ENCODE results near the gene CR1. TPM values are rescaled to one million over a fixed set of nuclear protein-coding genes. Genes with fewer than 3 reads are reported as not detected.

Gene CR1
- total and polyA plus RNA-seq, 9 of the 15 experiments (the other 6 are each of a cell fraction or from before 2014, with no cell fraction given) = 0.07 to 0.47 (median 0.18) TPM

GRCh38 chr1:207519505-207520399, 23.8 kb downstream of the CR1 start (continued):
- TF ChIP-seq CEBPZ (IDR thresholded peaks at IDR 0.05; ENCODE audit: borderline replicate concordance, low read depth, low read length) (no peak), HMG20B (CRISPR knock-in tag; IDR thresholded peaks at IDR 0.05) (no peak), E2F8 (IDR thresholded peaks at IDR 0.05; ENCODE audit: low read depth, partially characterized antibody) (no peak), KDM4B (IDR thresholded peaks at IDR 0.05; ENCODE audit: borderline replicate concordance in 2 of 2, low read depth in 1 of 2) (no peak), FOXP1 (CRISPR knock-in tag; IDR thresholded peaks at IDR 0.05) (peak; percentile 61; the same call in 1 of the 2 replicates), YY1 (IDR thresholded peaks at IDR 0.05; ENCODE audit: borderline replicate concordance in 1 of 3, control insufficient read depth in 1 of 3, extremely low read depth in 1 of 3, insufficient read depth in 3 of 3, insufficient read length in 1 of 3, insufficient replicate concordance in 2 of 3, low read depth in 1 of 3, low read length in 2 of 3) (peak in 1 of 3 experiments; percentile 71), THAP12 (CRISPR knock-in tag; IDR thresholded peaks at IDR 0.05) (no peak), JUNB (CRISPR knock-in tag; conservative IDR thresholded peaks at IDR 0.05) (no peak), TAF9B (IDR thresholded peaks at IDR 0.05; ENCODE audit: partially characterized antibody) (peak; percentile 38), ZNF277 (CRISPR knock-in tag; IDR thresholded peaks at IDR 0.05; ENCODE audit: borderline replicate concordance) (no peak), GATAD2B (IDR thresholded peaks at IDR 0.05; ENCODE audit: borderline replicate concordance) (peak; percentile 82; the same call in 1 of the 2 replicates), ARNT (IDR thresholded peaks at IDR 0.05) (peak; percentile 92 to 93), STAT5B (CRISPR knock-in tag; IDR thresholded peaks at IDR 0.05) (no peak), RBM34 (IDR thresholded peaks at IDR 0.05; ENCODE audit: borderline replicate concordance, insufficient read depth, low read length) (no peak), GTF2E2 (tag; IDR thresholded peaks at IDR 0.05) (peak; percentile 85), ZNF316 (IDR thresholded peaks at IDR 0.05) (peak; percentile 93)
